Activated CD8-positive, alpha-beta T cell treated with anti-CD3 and anti-CD28 coated beads for 36 hours (primary cell): ENCODE measurements around the gene TUBB2B. TPM values are rescaled to one million over a fixed set of nuclear protein-coding genes. Genes with fewer than 3 reads are reported as not detected.

ENCODE experiments used
- ATAC-seq: fragments of 200-7000 bp; cut with Tn5 transposase; one replicate; pipeline ENCODE4 v1.10.0; 2021; ENCODE audit warnings: mild to moderate bottlenecking, moderate library complexity
- CTCF ChIA-PET: fragments of 350-600 bp; sonication (Branson Sonifier 250); formaldehyde crosslinking; loops from one replicate; lab custom pipeline; 2021; ENCODE audit warnings: antibody characterized with exemption; lab: Charles Lee
- POLR2A ChIA-PET: fragments of 350-600 bp; sonication (Branson Sonifier 250); formaldehyde crosslinking; loops from one replicate; lab custom pipeline; 2021; ENCODE audit warnings: antibody characterized with exemption; lab: Charles Lee
- DNase-seq: peaks from one replicate; pipeline ENCODE4 v3.0.0-alpha.2; 2020
- H3K27ac Mint-ChIP-seq: one replicate; pipeline ENCODE4 v1.8.0; 2021; ENCODE audit warnings: mild to moderate bottlenecking, mixed read lengths
- H3K27me3 Mint-ChIP-seq: one replicate; pipeline ENCODE4 v1.8.0; 2021; ENCODE audit warnings: mixed read lengths
- H3K36me3 Mint-ChIP-seq: one replicate; pipeline ENCODE4 v1.8.0; 2021; ENCODE audit warnings: low read depth, mixed read lengths
- H3K4me1 Mint-ChIP-seq: one replicate; pipeline ENCODE4 v1.8.0; 2021; ENCODE audit warnings: low read depth, mixed read lengths
- H3K4me3 Mint-ChIP-seq: one replicate; pipeline ENCODE4 v1.8.0; 2021; ENCODE audit warnings: mild to moderate bottlenecking, moderate library complexity, mixed read lengths
- H3K9me3 Mint-ChIP-seq: one replicate; pipeline ENCODE4 v1.8.0; 2021; ENCODE audit warnings: mixed read lengths
- intact Hi-C: fragments of 100-400 bp; cut with micrococcal nuclease; formaldehyde crosslinking; loops from one replicate; pipeline ENCODE4 v1.10.0; 2022
- total RNA-seq, 2 experiments: library from RNA; stranded (reverse); gene quantifications; one replicate each; pipeline ENCODE4 v1.2.3, GENCODE V29; 2021
- TF ChIP-seq, protein P1 (sequence below): fragments of 200-600 bp; IDR thresholded peaks from one replicate; pipeline ENCODE4 v1.8.0; 2022; ENCODE audit warnings: antibody characterized with exemption, mild to moderate bottlenecking

Gene TUBB2B
- total RNA-seq, 2 experiments from 2014 or later, result 0.41 to 0.67 TPM

DNA sequence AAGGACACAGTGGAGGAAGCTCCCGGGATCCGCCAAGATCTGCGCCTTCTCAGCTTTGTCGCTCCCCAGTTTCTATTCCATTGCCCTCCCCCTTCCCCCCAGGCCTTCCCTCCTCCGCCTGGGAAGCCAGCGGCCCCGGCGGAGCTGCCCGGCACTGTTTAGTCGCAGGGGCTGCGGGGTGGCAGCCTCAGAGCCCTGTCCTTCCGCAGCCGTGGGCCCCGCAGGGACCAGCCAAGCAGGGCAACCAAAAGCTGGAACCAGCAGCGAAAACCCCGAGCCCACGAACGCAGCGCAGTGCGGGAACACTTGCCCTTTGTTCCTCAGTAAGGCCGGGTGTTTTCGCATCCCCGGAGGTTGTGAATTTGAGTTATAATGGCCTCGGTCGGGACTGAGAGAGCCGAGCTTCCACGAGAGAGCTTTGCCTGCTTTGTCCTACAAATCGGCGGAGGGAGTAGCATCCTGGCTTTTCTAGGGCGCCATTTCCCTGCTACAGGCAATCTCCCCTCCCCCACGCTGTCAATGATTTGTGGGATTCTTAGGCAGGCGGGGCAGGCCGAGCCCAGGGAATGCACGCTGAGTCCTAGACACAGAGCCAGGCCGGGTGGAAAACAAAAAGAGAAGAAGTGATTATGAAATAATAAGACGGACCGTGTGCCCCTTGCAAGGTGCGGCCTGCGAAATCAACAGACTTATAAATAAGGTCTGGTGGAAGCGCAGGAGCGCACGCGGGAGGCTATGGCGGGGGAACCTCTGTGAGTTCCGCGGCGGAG lies 4.0 kb upstream of the TUBB2B start:
- CTCF ChIA-PET, result interaction anchor here (1.7 kb wide), 1 partner anchor 20 kb away, joined by 11 read pairs; no protein-coding TSS in a partner anchor

DNA sequence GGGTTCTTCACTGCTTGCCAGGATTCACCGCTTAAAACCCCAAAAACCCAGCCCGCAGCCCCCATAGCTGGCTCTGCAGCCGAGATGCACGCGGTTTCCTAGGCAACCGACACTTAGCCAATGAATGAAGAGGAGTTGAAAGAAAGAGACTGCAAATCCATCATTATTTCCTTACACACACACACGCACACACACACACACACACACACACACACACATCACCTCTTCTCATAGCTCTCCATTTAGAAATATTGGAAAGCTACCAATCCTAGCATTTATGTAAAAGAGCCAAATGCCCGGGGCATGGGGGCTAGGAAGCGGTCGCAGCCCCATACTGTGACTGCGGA lies 3.4 kb upstream of the TUBB2B start:
- no peaks in the 10 kb centered on the region for H3K36me3 Mint-ChIP-seq
- TF ChIP-seq, protein P1, sequence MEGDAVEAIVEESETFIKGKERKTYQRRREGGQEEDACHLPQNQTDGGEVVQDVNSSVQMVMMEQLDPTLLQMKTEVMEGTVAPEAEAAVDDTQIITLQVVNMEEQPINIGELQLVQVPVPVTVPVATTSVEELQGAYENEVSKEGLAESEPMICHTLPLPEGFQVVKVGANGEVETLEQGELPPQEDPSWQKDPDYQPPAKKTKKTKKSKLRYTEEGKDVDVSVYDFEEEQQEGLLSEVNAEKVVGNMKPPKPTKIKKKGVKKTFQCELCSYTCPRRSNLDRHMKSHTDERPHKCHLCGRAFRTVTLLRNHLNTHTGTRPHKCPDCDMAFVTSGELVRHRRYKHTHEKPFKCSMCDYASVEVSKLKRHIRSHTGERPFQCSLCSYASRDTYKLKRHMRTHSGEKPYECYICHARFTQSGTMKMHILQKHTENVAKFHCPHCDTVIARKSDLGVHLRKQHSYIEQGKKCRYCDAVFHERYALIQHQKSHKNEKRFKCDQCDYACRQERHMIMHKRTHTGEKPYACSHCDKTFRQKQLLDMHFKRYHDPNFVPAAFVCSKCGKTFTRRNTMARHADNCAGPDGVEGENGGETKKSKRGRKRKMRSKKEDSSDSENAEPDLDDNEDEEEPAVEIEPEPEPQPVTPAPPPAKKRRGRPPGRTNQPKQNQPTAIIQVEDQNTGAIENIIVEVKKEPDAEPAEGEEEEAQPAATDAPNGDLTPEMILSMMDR, result no peak
- peaks cover 42% of the 10 kb centered on the region for H3K4me1 Mint-ChIP-seq
- ChIA-PET CTCF (interaction anchor here (1.7 kb wide), 1 partner anchor 20 kb away, joined by 11 read pairs; no protein-coding TSS in a partner anchor), POLR2A (no interaction called here)
- H3K27me3 Mint-ChIP-seq, result peaks cover 78% of the 10 kb centered on the region
- intact Hi-C loops, result no loop called here
- H3K27ac Mint-ChIP-seq, result no peak overlapping the region
- H3K9me3 Mint-ChIP-seq, result no peaks in the 10 kb centered on the region
- no peak for ATAC-seq
- DNase-seq, result peak; percentile 24
- H3K4me3 Mint-ChIP-seq, result peak overlapping the region; percentile 22

More for the DNA sequence above, 4.0 kb upstream of the TUBB2B start:
- POLR2A ChIA-PET, result interaction anchor here (1.2 kb wide), 1 partner anchor 13 kb away, joined by 4 read pairs; no protein-coding TSS in a partner anchor
- intact Hi-C loops, result no loop called here
- TF ChIP-seq, protein P1, result no peak
- Mint-ChIP-seq H3K36me3 (no peaks in the 10 kb centered on the region), H3K4me3 (peak overlapping the region; percentile 22), H3K4me1 (peaks cover 42% of the 10 kb centered on the region), H3K27ac (no peak overlapping the region), H3K27me3 (peaks cover 77% of the 10 kb centered on the region), H3K9me3 (no peaks in the 10 kb centered on the region)
- ATAC-seq, result no peak
- no peak for DNase-seq

DNA sequence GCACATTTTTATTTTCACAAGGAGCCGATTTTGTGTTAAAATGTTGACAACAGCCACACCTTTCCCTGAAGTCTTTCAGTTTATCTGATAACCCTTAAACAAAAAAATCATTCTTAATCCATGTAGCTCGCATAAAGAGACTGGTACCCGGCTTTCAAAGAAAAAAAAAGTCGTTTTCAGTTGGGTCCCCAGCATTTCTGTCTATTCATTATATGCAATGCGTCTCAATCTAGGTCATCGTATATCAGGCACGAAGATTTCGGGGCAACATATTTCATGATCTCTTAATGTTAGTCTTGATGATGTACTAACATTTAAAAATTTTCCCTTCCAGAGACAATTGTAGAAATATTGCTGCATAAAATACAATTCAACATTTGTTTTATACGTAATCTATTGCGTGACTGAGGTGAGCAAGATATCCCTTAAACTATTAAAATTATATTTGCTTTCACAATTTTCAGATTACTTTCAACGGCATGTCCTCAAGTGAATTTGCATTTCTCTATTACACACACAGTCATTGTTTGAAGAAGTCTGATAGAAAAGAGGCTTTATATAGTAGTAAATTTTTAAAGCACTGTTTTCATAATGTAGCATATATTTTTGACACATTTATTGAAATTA lies 2.9 kb upstream of the TUBB2B start:
- intact Hi-C loops, result no loop called here
- H3K36me3 Mint-ChIP-seq, result no peaks in the 10 kb centered on the region
- peak overlapping the region; percentile 22 for H3K4me3 Mint-ChIP-seq
- H3K4me1 Mint-ChIP-seq, result peaks cover 42% of the 10 kb centered on the region
- H3K27ac Mint-ChIP-seq, result no peak overlapping the region
- TF ChIP-seq, protein P1, result no peak
- H3K9me3 Mint-ChIP-seq, result no peaks in the 10 kb centered on the region
- peaks cover 77% of the 10 kb centered on the region for H3K27me3 Mint-ChIP-seq
- POLR2A ChIA-PET, result interaction anchor here (0.9 to 1.7 kb wide), 2 partner anchors 21 to 27 kb away, joined by 3 to 5 read pairs; no protein-coding TSS in a partner anchor
- ATAC-seq (no peak), DNase-seq (no peak)
- CTCF ChIA-PET, result interaction anchor here (0.9 to 2.2 kb wide), 6 partner anchors 20 to 73 kb away, joined by 3 to 12 read pairs (median 4); partner anchors contain the start of gene TUBB2A

DNA sequence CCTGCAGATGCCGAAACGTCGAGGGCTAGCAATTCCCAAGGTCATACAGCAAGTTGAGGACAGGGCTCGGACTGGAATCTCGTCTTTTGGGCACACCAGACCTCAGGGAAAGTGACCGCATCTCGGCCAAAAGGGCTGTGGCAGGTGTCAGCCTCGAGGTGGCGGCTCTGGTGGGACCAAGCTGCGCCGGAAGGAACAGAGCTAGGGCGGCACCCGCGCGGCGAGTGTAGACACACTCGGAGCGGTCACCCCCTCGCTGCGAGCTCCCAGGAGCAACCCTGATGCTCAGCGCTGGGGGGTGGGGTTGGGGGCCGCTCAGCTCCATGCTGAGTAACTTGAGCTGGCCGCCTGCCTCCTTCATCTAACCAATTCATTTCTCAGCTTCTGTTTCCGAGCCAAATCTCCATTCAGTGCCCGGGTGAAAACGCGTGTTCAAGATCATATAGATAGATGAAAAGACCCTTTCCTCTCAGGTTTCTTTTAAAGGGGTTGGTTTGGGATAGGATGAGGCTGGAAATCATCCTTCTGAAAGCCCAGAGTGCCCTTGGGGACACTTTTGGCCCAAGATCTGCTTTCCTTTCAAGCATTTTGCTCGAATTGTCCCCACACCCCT lies 2.2 kb upstream of the TUBB2B start:
- H3K27ac Mint-ChIP-seq, result peak overlapping the region; percentile 8
- DNase-seq (peak; percentile 57), ATAC-seq (peak; percentile 60)
- TF ChIP-seq, protein P1, result no peak
- intact Hi-C loops, result no loop called here
- peaks cover 42% of the 10 kb centered on the region for H3K4me1 Mint-ChIP-seq
- POLR2A ChIA-PET, result interaction anchor here (0.7 to 1.7 kb wide), 3 partner anchors 16 to 28 kb away, joined by 3 to 5 read pairs (median 3); no protein-coding TSS in a partner anchor
- CTCF ChIA-PET, result interaction anchor here (0.9 to 2.2 kb wide), 6 partner anchors 20 to 73 kb away, joined by 3 to 12 read pairs (median 3); partner anchors contain the start of gene TUBB2A
- no peaks in the 10 kb centered on the region for H3K36me3 Mint-ChIP-seq
- peak overlapping the region; percentile 63 for H3K4me3 Mint-ChIP-seq
- no peaks in the 10 kb centered on the region for H3K9me3 Mint-ChIP-seq
- H3K27me3 Mint-ChIP-seq, result peaks cover 77% of the 10 kb centered on the region
